Neutrophil (primary cell): ENCODE measurements around the gene OCSTAMP.

Experiments used
- H3K27ac ChIP-seq: fragments of 200-600 bp; sonication (generic); 2 replicates; pipeline ENCODE4 v1.5.1; 2016; ENCODE audit warnings: mild to moderate bottlenecking, moderate library complexity
- H3K27me3 ChIP-seq: fragments of 200-600 bp; sonication (generic); 2 replicates; pipeline ENCODE4 v1.6.0; 2016; ENCODE audit warnings: mild to moderate bottlenecking
- H3K36me3 ChIP-seq: fragments of 200-600 bp; sonication (generic); 2 replicates; pipeline ENCODE4 v1.5.1; 2017
- H3K4me1 ChIP-seq, 2 experiments: fragments of 200-600 bp in 1 of 2; sonication (generic) in 1 of 2; 1 replicate in 1 of 2; 2 replicates in 1 of 2; pipeline versions ENCODE4 v1.5.1 to v1.6.1; 2013 to 2016; ENCODE audit warnings: low read depth in 1 of 2, low read length in 1 of 2, mild to moderate bottlenecking in 1 of 2, moderate library complexity in 1 of 2; ENCODE audit not compliant: control insufficient read depth in 1 of 2, insufficient read depth in 1 of 2
- H3K4me3 ChIP-seq, 2 experiments: fragments of 200-600 bp in 1 of 2; sonication (generic) in 1 of 2; 1 replicate in 1 of 2; 2 replicates in 1 of 2; pipeline ENCODE4 v1.5.1; 2013 to 2016; ENCODE audit warnings: low read depth in 1 of 2, low read length in 1 of 2, mild to moderate bottlenecking in 1 of 2, moderate library complexity in 1 of 2
- H3K9me3 ChIP-seq: fragments of 200-600 bp; sonication (generic); 2 replicates; pipeline ENCODE4 v1.5.1; 2016
- CTCF ChIP-seq: fragments of 200-600 bp; sonication (generic); IDR thresholded peaks from 2 replicates; pipeline ENCODE4 v1.5.1; 2016; ENCODE audit warnings: antibody characterized with exemption

Gene OCSTAMP

DNA sequence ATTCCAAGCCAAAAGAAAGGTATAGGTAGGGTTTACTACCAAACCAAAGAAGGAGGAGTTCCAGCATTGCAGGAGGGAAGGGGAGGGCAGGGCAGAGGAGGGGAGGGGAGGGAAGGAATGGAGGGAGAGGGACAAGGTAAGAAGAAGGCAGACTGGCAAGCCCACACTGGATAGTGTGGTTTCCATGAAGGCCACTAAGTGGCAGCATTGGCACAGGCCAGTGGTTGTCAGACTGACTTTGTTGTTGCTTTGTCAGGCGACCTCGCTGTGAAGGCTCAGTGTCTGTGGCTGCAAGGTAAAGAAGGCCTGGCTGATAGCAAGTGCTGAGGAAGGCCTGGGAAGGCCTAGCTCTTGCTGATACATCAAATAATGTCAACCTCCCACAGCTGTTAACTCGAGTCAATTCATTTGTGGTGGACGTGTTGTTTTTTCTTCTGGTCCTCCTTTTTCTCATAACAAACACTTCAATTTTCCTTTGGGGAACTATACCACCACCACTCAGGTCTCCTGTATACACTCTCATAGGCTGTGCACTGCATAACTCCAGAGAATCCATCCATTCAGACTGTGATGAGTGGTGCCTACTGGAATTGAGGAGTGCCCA is 29.4 kb downstream of the OCSTAMP start:
- H3K9me3 ChIP-seq = no peaks in the 10 kb centered on the region
- peaks cover 11% of the 10 kb centered on the region for H3K27me3 ChIP-seq
- H3K4me3 ChIP-seq = no peak overlapping the region
- TF ChIP-seq CTCF = no peak
- H3K27ac ChIP-seq = no peak overlapping the region
- no peaks in the 10 kb centered on the region for H3K36me3 ChIP-seq
- H3K4me1 ChIP-seq = no peaks in the 10 kb centered on the region

DNA sequence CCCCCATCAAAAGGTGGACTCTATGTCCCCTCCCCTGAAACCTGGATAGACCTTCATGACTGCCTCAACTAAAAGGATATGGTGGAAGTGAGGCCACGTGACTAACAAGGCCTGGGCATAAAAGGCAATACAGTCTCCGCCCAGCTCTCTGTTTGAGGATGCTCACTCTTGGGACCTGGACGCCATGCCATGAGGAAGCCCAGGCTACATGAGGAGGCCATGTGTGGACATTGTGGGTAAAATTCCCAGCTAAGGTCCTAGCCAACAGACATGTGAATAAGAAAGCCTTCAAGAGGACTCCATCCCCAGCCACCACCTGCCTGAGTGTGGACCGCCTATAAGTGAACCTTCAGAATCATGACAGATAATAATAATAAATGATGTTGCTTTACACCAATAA is 29.9 kb downstream of the OCSTAMP start:
- H3K4me3 ChIP-seq = no peak overlapping the region
- no peak overlapping the region for H3K27ac ChIP-seq
- H3K27me3 ChIP-seq = peaks cover 11% of the 10 kb centered on the region
- H3K9me3 ChIP-seq = no peaks in the 10 kb centered on the region
- TF ChIP-seq CTCF = no peak
- no peaks in the 10 kb centered on the region for H3K36me3 ChIP-seq
- no peaks in the 10 kb centered on the region for H3K4me1 ChIP-seq

GRCh38 chr20:46519471-46520068 is 30.9 kb downstream of the OCSTAMP start:
- no peaks in the 10 kb centered on the region for H3K36me3 ChIP-seq
- no peak overlapping the region for H3K27ac ChIP-seq
- H3K27me3 ChIP-seq = peaks cover 16% of the 10 kb centered on the region
- TF ChIP-seq CTCF = no peak
- H3K4me3 ChIP-seq = no peak overlapping the region
- H3K4me1 ChIP-seq = no peaks in the 10 kb centered on the region
- H3K9me3 ChIP-seq = no peaks in the 10 kb centered on the region

- H3K36me3 ChIP-seq = no peaks in the 10 kb centered on the region
- H3K4me3 ChIP-seq = peak within 1 kb of the TSS; percentile 44 to 58
- TF ChIP-seq CTCF = no peak
- no peak within 1 kb of the TSS for H3K27ac ChIP-seq
- peaks cover 13 to 20% of the 10 kb centered on the region in 2 experiments for H3K4me1 ChIP-seq
- peaks cover 38% of the 10 kb centered on the region for H3K27me3 ChIP-seq
- H3K9me3 ChIP-seq = no peaks in the 10 kb centered on the region
Observed at GRCh38 chr20:46512943-46513844, 37.3 kb downstream of the OCSTAMP start, which contains the start of gene ZNF334. Gene ZNF334, minus strand, starts transcription at chr20:46513559. Its CDS starts 1,457 bp downstream, at chr20:46512102.

DNA sequence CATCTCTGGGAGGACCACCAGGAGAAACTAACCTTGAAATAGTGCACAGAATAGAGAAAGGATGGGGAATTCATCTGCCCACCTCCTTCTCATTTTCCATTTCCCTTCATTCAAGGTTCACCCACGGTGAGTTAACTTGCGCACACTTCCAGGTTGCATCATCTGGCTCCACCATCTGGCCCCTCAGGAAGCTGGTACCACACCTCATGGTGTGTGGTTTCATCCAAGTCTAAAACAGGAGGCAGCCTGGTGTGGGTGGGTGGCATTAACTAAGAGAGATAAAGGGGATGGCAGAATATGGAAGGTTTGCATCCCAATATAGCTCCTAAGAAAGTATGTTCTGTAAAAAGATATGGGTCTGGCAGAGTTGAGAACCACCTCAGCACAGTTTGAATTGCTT is 40.9 kb downstream of the OCSTAMP start:
- Histone ChIP-seq H3K4me3 (no peak overlapping the region), H3K27ac (no peak overlapping the region), H3K9me3 (no peaks in the 10 kb centered on the region), H3K27me3 (peaks cover 22% of the 10 kb centered on the region), H3K4me1 (peaks cover 13 to 20% of the 10 kb centered on the region in 2 experiments), H3K36me3 (no peaks in the 10 kb centered on the region)
- no peak for TF ChIP-seq CTCF
